Panc1 (cell line): ENCODE data around the gene MRPL38. TPM values are rescaled to one million over a fixed set of nuclear protein-coding genes. Genes with fewer than 3 reads are reported as not detected.
"Not testable (repeated sequence)": the region's sequence is repeated elsewhere in the genome, so short reads cannot be mapped to it uniquely, and the experiment has no call there.

Experiments used
- ATAC-seq: fragments of 200-7000 bp; cut with Tn5 transposase; 2 replicates; pipeline ENCODE4 v1.9.1; 2020; ENCODE audit warnings: mild to moderate bottlenecking, moderate library complexity
- BruUV-seq: library from RNA; stranded (reverse); fragments of 400-500 nt; replicated peaks from 2 replicates; lab custom pipeline; 2021; lab: Mats Ljungman, UMichigan
- CTCF ChIA-PET: fragments of 300-600 bp; sonication (Branson Sonifier 250); formaldehyde crosslinking; loops from one replicate; lab custom pipeline; 2022; ENCODE audit warnings: antibody characterized with exemption; lab: Charles Lee
- POLR2A ChIA-PET: fragments of 300-600 bp; sonication (Branson Sonifier 250); formaldehyde crosslinking; loops from one replicate; lab custom pipeline; 2022; ENCODE audit warnings: antibody characterized with exemption; lab: Charles Lee
- DNase-seq: peaks from one replicate; pipeline ENCODE4 v3.0.0-alpha.2; 2010; ENCODE audit warnings: low read depth, low spot score
- H3K27ac ChIP-seq: 2 replicates; pipeline ENCODE4 v1.5.1; 2011; ENCODE audit warnings: mild to moderate bottlenecking, low read length, inconsistent platforms
- H3K27me3 ChIP-seq: fragments of 200-500 bp; sonication (Bioruptor generic); 2 replicates; pipeline ENCODE4 v1.6.0; 2014; ENCODE audit warnings: low read length, inconsistent platforms; ENCODE audit not compliant: control insufficient read depth, insufficient read depth
- H3K36me3 ChIP-seq: fragments of 200-500 bp; sonication (Bioruptor generic); 2 replicates; pipeline ENCODE4 v1.5.1; 2014; ENCODE audit warnings: inconsistent platforms, mild to moderate bottlenecking, low read length, moderate library complexity; ENCODE audit not compliant: control insufficient read depth, insufficient read depth
- H3K4me1 ChIP-seq: 2 replicates; pipeline ENCODE4 v1.5.1; 2011; ENCODE audit warnings: inconsistent platforms, mild to moderate bottlenecking, low read length, moderate library complexity; ENCODE audit not compliant: control insufficient read depth, insufficient read depth
- H3K4me3 ChIP-seq, 2 experiments: 2 replicates each; pipeline ENCODE4 v1.5.1; 2011 to 2012; ENCODE audit warnings: low read depth in 2 of 2, low read length in 2 of 2, mild to moderate bottlenecking in 2 of 2, inconsistent platforms in 1 of 2, moderate library complexity in 1 of 2
- H3K9me3 ChIP-seq: fragments of 200-500 bp; sonication (Bioruptor generic); 2 replicates; pipeline ENCODE4 v1.5.1; 2014; ENCODE audit warnings: low read depth, mild to moderate bottlenecking, inconsistent platforms, low read length, moderate library complexity; ENCODE audit not compliant: control insufficient read depth, insufficient read depth
- CTCF ChIP-seq: fragments of 450-650 bp; IDR thresholded peaks from 2 replicates; pipeline ENCODE4 v1.5.1; 2017; ENCODE audit warnings: mild to moderate bottlenecking
- POLR2AphosphoS5 ChIP-seq: IDR thresholded peaks from 2 replicates; pipeline ENCODE4 v1.6.1; 2012; ENCODE audit warnings: mild to moderate bottlenecking, low read depth, low read length, moderate library complexity
- REST ChIP-seq, 2 experiments: IDR thresholded peaks; 2 replicates each; pipeline ENCODE4 v1.6.1; 2011 to 2012; ENCODE audit warnings: low read depth in 2 of 2, control low read depth in 1 of 2, low read length in 1 of 2, mild to moderate bottlenecking in 1 of 2, moderate library complexity in 1 of 2; ENCODE audit not compliant: insufficient read depth in 1 of 2
- SIN3A ChIP-seq: IDR thresholded peaks from 2 replicates; pipeline ENCODE4 v1.6.1; 2012; ENCODE audit warnings: low read depth, mild to moderate bottlenecking, low read length, moderate library complexity, borderline replicate concordance; ENCODE audit not compliant: insufficient read depth
- TCF7L2 ChIP-seq: IDR thresholded peaks from 2 replicates; pipeline ENCODE4 v1.6.1; 2011; ENCODE audit warnings: mild to moderate bottlenecking, low read depth, low read length, inconsistent platforms
- in situ Hi-C: cut with HindIII; loops from 2 replicates; pipeline ENCODE4 v1.10.0; 2016; ENCODE audit warnings: low sequenced_read_pairs, low pct_unique_long_range_greater_than_20kb
- intact Hi-C: fragments of 100-400 bp; cut with micrococcal nuclease; formaldehyde crosslinking; loops from one replicate; pipeline ENCODE4 v1.10.0; 2022; ENCODE audit not compliant: unreplicated experiment
- total RNA-seq: library from RNA; stranded (reverse); gene quantifications from one replicate; pipeline ENCODE4 v1.2.1, GENCODE V29; 2021; ENCODE audit not compliant: unreplicated experiment

The MRPL38 gene
- total RNA-seq, 1 experiment from 2014 or later: 165 TPM

GRCh38 chr17:75864448-75864871 is 40.2 kb downstream of the MRPL38 start:
- no TSS peak for BruUV-seq
- ChIA-PET CTCF (interaction anchor here (0.6 kb wide), 1 partner anchor 85 kb away, joined by 3 read pairs; a partner anchor contains a TSS), POLR2A (interaction anchor here (0.6 kb wide), 1 partner anchor 85 kb away, joined by 3 read pairs; a partner anchor contains a TSS)
- Histone ChIP-seq H3K27me3 (no peaks in the 10 kb centered on the region), H3K4me1 (peaks cover 3% of the 10 kb centered on the region), H3K4me3 (no peak overlapping the region), H3K36me3 (no peaks in the 10 kb centered on the region), H3K27ac (no peak overlapping the region), H3K9me3 (no peaks in the 10 kb centered on the region)
- no peak for ATAC-seq
- DNase-seq: no peak
- in situ Hi-C loops: no loop called here
- intact Hi-C loops: no loop called here
- TF ChIP-seq REST (IDR thresholded peaks at IDR 0.05; ENCODE audit: insufficient read depth in 1 of 2, low read depth in 2 of 2, low read length in 1 of 2) (no peak), SIN3A (no peak), POLR2AphosphoS5 (no peak), CTCF (no peak), TCF7L2 (no peak)

GRCh38 chr17:75861927-75862317 is 42.8 kb downstream of the MRPL38 start:
- BruUV-seq: no TSS peak
- Histone ChIP-seq H3K27me3 (no peaks in the 10 kb centered on the region), H3K27ac (no peak overlapping the region), H3K4me1 (no peaks in the 10 kb centered on the region), H3K4me3 (no peak overlapping the region), H3K9me3 (no peaks in the 10 kb centered on the region), H3K36me3 (no peaks in the 10 kb centered on the region)
- POLR2A ChIA-PET: no interaction called here
- ATAC-seq (0 out of 2 replicates have a peak, but pooled peaks have one; percentile 11), DNase-seq (no peak)
- in situ Hi-C loops (no loop called here), intact Hi-C loops (no loop called here)
- TF ChIP-seq SIN3A (no peak), TCF7L2 (no peak), CTCF (no peak), REST (IDR thresholded peaks at IDR 0.05; ENCODE audit: insufficient read depth in 1 of 2, low read depth in 2 of 2, low read length in 1 of 2) (no peak), POLR2AphosphoS5 (no peak)
- CTCF ChIA-PET: interaction anchor here (1.1 kb wide), 1 partner anchor 79 kb away, joined by 4 read pairs; no protein-coding TSS in a partner anchor

- BruUV-seq, POLR2A ChIA-PET, ATAC-seq, H3K4me3 ChIP-seq, in situ Hi-C loops, H3K4me1 ChIP-seq, H3K27ac ChIP-seq, DNase-seq, intact Hi-C loops, H3K27me3 ChIP-seq, H3K9me3 ChIP-seq, H3K36me3 ChIP-seq: not testable (repeated sequence)
- CTCF ChIA-PET: interaction anchor here (0.7 kb wide), 1 partner anchor 11 kb away, joined by 4 read pairs; no protein-coding TSS in a partner anchor
These were observed 45.3 kb downstream of the MRPL38 start for GRCh38 chr17:75859358-75859757.
